RWPE2 (cell line): ENCODE data around the gene POTEI.
A peak's percentile ranks its signal among the peaks of the same experiment; 100 is the strongest.
"Not testable (repeated sequence)": the region's sequence is repeated elsewhere in the genome, so short reads cannot be mapped to it uniquely, and the experiment has no call there.

Source experiments
- ATAC-seq: fragments of 200-7000 bp; cut with Tn5 transposase; 3 replicates; pipeline ENCODE4 v1.9.1; 2021; ENCODE audit warnings: low read depth
- DNase-seq: peaks from one replicate; pipeline ENCODE4 v3.0.0-alpha.2; 2020; ENCODE audit warnings: low spot score
- H3K27ac ChIP-seq: fragments of 450-650 bp; 2 replicates; pipeline ENCODE4 v1.5.1; 2017; ENCODE audit warnings: mild to moderate bottlenecking; ENCODE audit not compliant: poor library complexity, severe bottlenecking
- H3K27me3 ChIP-seq: fragments of 250-450 bp; sonication (Bioruptor Pico); 2 replicates; pipeline ENCODE4 v1.5.1; 2021; ENCODE audit warnings: mild to moderate bottlenecking, moderate library complexity; ENCODE audit not compliant: insufficient read depth, poor library complexity, severe bottlenecking
- H3K36me3 ChIP-seq: fragments of 250-450 bp; sonication (Bioruptor Pico); 2 replicates; pipeline ENCODE4 v1.5.1; 2020; ENCODE audit warnings: low read depth, mild to moderate bottlenecking, moderate library complexity
- H3K4me1 ChIP-seq: fragments of 250-450 bp; sonication (Bioruptor Pico); 2 replicates; pipeline ENCODE4 v1.5.1; 2021; ENCODE audit warnings: mild to moderate bottlenecking, moderate library complexity; ENCODE audit not compliant: insufficient read depth, poor library complexity, severe bottlenecking
- H3K4me3 ChIP-seq: fragments of 250-450 bp; sonication (Bioruptor Pico); 2 replicates; pipeline ENCODE4 v1.5.1; 2021; ENCODE audit warnings: mild to moderate bottlenecking, moderate library complexity; ENCODE audit not compliant: severe bottlenecking
- H3K9me3 ChIP-seq: fragments of 250-450 bp; sonication (Bioruptor Pico); 2 replicates; pipeline ENCODE4 v1.5.1; 2021; ENCODE audit warnings: mild to moderate bottlenecking, moderate library complexity; ENCODE audit not compliant: severe bottlenecking

POTEI gene

DNA sequence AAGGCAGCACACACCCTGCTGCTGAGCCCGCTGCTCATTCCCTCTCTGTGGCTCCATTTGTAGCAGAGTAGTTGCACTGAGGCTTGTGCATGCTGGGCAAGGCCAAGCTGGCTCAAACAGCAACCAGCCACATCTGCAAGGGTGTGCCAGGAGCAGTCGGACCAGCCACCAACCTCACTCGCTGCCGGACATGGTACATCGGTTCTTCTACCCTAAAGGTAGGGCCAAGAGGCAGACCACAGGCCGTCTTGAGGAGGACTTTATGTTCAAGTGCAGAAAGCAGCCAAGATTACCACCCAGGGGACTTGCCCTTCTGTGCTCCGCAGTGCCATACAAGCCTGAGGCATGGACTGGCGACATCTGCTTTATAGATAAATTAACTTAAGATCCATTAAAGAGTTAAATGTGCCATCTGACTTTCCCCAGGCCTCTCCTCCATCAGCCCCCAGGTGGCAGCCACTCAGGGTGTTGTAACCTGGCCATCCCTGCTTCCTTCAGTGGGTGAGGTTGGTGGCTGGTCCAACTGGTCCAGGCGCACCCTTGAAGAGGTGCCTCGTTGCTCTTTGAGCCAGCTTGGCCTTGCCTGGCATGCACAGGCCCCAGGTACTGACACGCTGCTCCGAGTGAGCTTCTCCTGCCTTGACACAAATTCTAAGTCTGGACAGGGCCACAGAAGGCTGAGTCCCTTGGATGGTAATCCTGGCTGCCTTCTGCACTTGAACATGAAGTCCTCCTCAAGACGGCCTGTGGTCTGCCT lies 55.0 kb downstream of the POTEI start:
- not testable (repeated sequence) for DNase-seq, H3K9me3 ChIP-seq, H3K27me3 ChIP-seq, H3K4me3 ChIP-seq, H3K36me3 ChIP-seq, H3K27ac ChIP-seq, ATAC-seq, H3K4me1 ChIP-seq

DNA sequence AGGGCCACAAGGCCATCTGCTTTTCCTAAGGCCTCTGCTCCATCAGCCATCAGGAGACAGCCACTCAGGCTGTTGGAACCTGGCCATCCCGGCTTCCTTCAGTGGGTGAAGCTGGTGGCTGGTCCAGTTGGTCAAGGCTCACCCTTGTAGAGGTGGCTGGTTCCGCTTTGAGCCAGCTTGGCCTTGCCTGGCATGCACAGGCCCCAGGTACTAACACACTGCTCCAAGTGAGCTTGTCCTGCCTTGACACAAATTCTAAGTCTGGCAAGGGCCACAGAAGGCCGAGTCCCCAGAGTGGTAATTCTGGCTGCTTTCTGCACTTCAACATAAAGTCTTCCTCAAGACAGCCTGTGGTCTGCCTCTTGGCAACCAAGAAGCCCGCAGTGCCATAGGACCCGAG lies 56.2 kb downstream of the POTEI start:
- not testable (repeated sequence) for H3K4me1 ChIP-seq, DNase-seq, H3K4me3 ChIP-seq, H3K9me3 ChIP-seq, H3K27me3 ChIP-seq, H3K36me3 ChIP-seq, H3K27ac ChIP-seq, ATAC-seq

DNA sequence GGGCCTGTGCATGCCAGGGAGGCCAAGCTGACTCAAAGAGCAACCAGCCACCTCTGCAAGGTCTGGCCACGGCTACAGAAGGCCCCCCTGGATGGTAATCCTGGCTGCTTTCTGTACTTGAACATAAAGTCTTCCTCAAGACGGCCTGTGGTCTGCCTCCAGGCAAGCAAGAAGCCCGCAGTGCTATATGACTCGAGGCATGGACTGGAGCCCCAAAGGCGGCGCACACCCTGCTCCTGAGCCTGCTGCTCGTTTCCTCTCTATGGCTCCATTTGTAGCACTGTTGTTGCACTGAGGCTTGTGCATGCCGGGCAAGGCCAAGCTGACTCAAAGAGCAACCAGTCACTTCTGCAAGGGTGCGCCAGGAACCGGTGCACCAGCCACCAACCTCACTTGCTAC lies 57.3 kb downstream of the POTEI start:
- not testable (repeated sequence) for H3K27me3 ChIP-seq, H3K9me3 ChIP-seq, DNase-seq, H3K36me3 ChIP-seq, H3K4me1 ChIP-seq, ATAC-seq, H3K4me3 ChIP-seq, H3K27ac ChIP-seq

DNA sequence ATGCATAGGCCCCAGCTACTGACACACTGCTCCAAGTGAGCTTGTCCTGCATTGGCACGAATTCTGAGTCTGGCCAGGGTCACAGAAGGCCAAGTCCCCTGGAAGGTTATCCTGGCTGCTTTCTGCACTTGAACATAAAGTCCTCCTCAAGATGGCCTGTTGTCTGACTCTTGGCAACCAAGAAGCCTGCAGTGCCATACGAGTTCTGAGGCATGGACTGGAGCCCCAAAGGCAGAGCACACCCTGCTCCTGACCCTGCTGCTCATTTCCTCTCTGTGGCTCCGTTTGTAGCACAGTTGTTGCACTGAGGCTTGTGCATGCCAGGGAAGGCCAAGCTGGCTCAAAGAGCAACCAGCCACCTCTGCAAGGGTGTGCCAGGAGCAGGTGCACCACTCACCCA lies 57.9 kb downstream of the POTEI start:
- ATAC-seq, H3K4me1 ChIP-seq, H3K36me3 ChIP-seq, H3K9me3 ChIP-seq, H3K27ac ChIP-seq, H3K4me3 ChIP-seq, DNase-seq, H3K27me3 ChIP-seq: not testable (repeated sequence)

DNA sequence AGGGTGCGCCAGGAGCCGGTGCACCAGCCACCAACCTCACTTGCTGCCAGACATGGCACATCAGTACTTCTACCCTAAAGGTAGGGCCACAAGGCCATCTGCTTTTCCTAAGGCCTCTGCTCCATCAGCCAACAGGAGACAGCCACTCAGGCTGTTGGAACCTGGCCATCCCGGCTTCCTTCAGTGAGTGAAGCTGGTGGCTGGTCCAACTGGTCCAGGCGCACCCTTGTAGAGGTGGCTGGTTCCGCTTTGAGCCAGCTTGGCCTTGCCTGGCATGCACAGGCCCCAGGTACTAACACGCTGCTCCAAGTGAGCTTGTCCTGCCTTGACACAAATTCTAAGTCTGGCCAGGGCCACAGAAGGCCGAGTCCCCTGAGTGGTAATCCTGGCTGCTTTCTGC lies 58.8 kb downstream of the POTEI start:
- not testable (repeated sequence) for H3K36me3 ChIP-seq, H3K9me3 ChIP-seq, H3K4me3 ChIP-seq, H3K27ac ChIP-seq, DNase-seq, H3K4me1 ChIP-seq, H3K27me3 ChIP-seq, ATAC-seq

DNA sequence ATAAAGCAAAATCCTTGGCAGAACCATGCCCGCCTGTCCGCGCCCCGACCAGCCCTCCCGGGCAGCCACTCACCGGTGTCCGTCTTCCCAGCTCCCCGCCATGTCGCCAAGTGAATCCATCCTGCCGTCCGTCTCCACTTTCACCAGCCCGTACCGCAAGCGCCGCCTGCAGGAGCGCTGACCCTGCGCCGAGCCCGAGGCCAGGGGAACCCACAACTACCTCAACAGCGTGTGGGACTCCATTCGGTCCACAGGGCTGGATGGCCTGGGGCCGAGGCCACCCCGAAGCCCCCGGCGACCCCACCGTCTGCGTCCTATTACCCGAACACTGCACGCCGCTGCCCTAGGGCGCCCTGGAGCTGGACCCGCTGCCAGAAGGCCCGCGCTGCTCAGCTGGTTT lies 81.5 kb downstream of the POTEI start:
- not testable (repeated sequence) for H3K4me3 ChIP-seq, H3K9me3 ChIP-seq, DNase-seq, H3K27ac ChIP-seq, H3K36me3 ChIP-seq, H3K27me3 ChIP-seq, H3K4me1 ChIP-seq
- peak; percentile 58; the same call in 2 of the 3 replicates for ATAC-seq

DNA sequence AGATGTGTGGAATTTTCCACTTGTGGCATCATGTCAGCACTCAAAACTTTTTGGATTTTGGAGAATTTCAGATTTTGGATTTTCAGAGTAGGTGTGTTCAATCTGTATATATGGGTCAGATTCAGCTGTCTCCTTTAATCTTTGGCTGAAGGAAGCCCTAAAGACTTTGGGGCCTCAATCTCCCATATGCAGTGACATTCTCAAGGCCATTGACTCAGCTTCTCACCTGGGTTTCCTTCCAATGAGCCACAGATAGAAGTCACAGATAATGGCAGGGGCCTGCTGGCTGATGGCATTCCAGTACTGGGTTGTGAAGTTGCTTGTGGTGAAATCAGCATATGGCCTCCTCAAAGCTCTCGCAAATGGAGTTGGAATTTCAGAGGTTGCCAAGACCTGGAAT lies 90.3 kb downstream of the POTEI start:
- ATAC-seq, DNase-seq, H3K36me3 ChIP-seq, H3K4me1 ChIP-seq, H3K9me3 ChIP-seq, H3K27me3 ChIP-seq, H3K4me3 ChIP-seq, H3K27ac ChIP-seq: not testable (repeated sequence)

DNA sequence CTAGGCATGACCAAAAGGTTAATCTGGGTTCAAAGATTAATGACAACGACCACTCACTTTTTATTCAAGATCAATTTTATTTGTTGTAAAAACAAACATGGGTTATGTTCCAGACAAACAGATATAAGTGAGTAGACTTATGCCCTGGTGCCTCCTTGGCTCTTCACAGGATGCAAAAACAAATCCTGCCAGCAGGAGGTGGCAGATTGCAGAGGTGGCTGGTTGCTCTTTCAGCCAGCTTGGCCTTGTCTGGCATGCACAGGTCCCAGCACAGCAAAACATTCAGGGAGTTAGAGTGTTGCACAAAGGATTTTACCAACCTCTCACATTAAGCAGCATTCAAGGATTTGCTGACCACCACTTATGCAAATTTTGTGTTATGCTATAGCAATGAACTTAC lies 92.4 kb downstream of the POTEI start:
- not testable (repeated sequence) for H3K4me1 ChIP-seq, H3K27me3 ChIP-seq, H3K27ac ChIP-seq, ATAC-seq, DNase-seq, H3K36me3 ChIP-seq, H3K4me3 ChIP-seq, H3K9me3 ChIP-seq
